B cell (primary cell): ENCODE data around the gene ZPLD1. TPM values are rescaled to one million over a fixed set of nuclear protein-coding genes. Genes with fewer than 3 reads are reported as not detected.

ENCODE experiments used
- ATAC-seq: fragments of 200-7000 bp; cut with Tn5 transposase; one replicate; pipeline ENCODE4 v1.10.0; 2021; ENCODE audit warnings: low read depth, mild to moderate bottlenecking, moderate number of reproducible peaks, moderate library complexity
- CTCF ChIA-PET: fragments of 350-600 bp; sonication (Branson Sonifier 250); formaldehyde crosslinking; loops from one replicate; lab custom pipeline; 2021; ENCODE audit warnings: antibody characterized with exemption, inconsistent platforms; lab: Charles Lee
- POLR2A ChIA-PET: fragments of 350-600 bp; sonication (Branson Sonifier 250); formaldehyde crosslinking; loops from one replicate; lab custom pipeline; 2021; ENCODE audit warnings: antibody characterized with exemption; lab: Charles Lee
- DNase-seq: peaks from one replicate; pipeline ENCODE4 v3.0.0; 2013
- H2AFZ ChIP-seq: 2 replicates; pipeline ENCODE4 v1.6.1; 2012; ENCODE audit warnings: mild to moderate bottlenecking, low read depth, low read length; ENCODE audit not compliant: insufficient read depth, poor library complexity, severe bottlenecking
- H3K27ac ChIP-seq, 2 donors: 1 replicate in 1 of 2; 2 replicates in 1 of 2; pipeline ENCODE4 v1.5.1; 2012 to 2013; ENCODE audit warnings: low read length in 2 of 2, mild to moderate bottlenecking in 2 of 2, moderate library complexity in 1 of 2
- H3K27me3 ChIP-seq, 4 experiments: fragments of 200-600 bp in 1 of 4; sonication (generic) in 1 of 4; replicated peaks in 1 of 4; 1 replicate in 2 of 4; 2 replicates in 2 of 4; pipeline versions ENCODE4 v1.6.1 to v1.7.0; 2013 to 2016; ENCODE audit warnings: low read length in 3 of 4, mild to moderate bottlenecking in 2 of 4, mixed read lengths in 1 of 4, moderate library complexity in 1 of 4; ENCODE audit not compliant: insufficient read depth in 4 of 4, control insufficient read depth in 3 of 4; ENCODE audit errors: control extremely low read depth in 1 of 4
- H3K36me3 ChIP-seq, 2 experiments: replicated peaks in 1 of 2; 1 replicate in 1 of 2; 2 replicates in 1 of 2; pipeline versions ENCODE4 v1.6.1 to v1.7.1; 2013; ENCODE audit warnings: low read length in 1 of 2; ENCODE audit not compliant: insufficient read depth in 2 of 2, control insufficient read depth in 1 of 2; ENCODE audit errors: control extremely low read depth in 1 of 2, extremely low read depth in 1 of 2
- H3K4me1 ChIP-seq, 2 donors: fragments of 200-600 bp in 1 of 2; sonication (generic) in 1 of 2; 1 replicate in 1 of 2; 2 replicates in 1 of 2; pipeline versions ENCODE4 v1.5.1 to v1.6.1; 2013 to 2017; ENCODE audit warnings: low read length in 2 of 2; ENCODE audit not compliant: control insufficient read depth in 2 of 2, insufficient read depth in 2 of 2
- H3K4me2 ChIP-seq: replicated peaks from 2 replicates; pipeline ENCODE3; 2012; ENCODE audit warnings: mild to moderate bottlenecking, low read depth, low read length; ENCODE audit not compliant: poor library complexity, severe bottlenecking
- H3K4me3 ChIP-seq, 5 experiments: fragments of 200-600 bp in 1 of 5; sonication (generic) in 1 of 5; 1 replicate in 3 of 5; 2 replicates in 2 of 5; pipeline versions ENCODE4 v1.5.1 to v1.7.0; 2011 to 2016; ENCODE audit warnings: low read length in 4 of 5, mild to moderate bottlenecking in 4 of 5, low read depth in 2 of 5, control low read depth in 1 of 5, moderate library complexity in 1 of 5; ENCODE audit not compliant: insufficient read depth in 1 of 5; ENCODE audit errors: control extremely low read depth in 1 of 5, extremely low read depth in 1 of 5
- H3K79me2 ChIP-seq: fragments of 200-600 bp; sonication (generic); one replicate; pipeline ENCODE4 v1.6.0; 2016; ENCODE audit warnings: low read length; ENCODE audit not compliant: control insufficient read depth, insufficient read depth
- H3K9ac ChIP-seq: fragments of 200-600 bp; sonication (generic); 2 replicates; pipeline ENCODE4 v1.6.1; 2017; ENCODE audit warnings: mild to moderate bottlenecking, low read length, moderate library complexity
- H3K9me3 ChIP-seq, 3 donors: one replicate each; pipeline versions ENCODE4 v1.6.1 to v1.7.1; 2013; ENCODE audit warnings: low read length in 2 of 3; ENCODE audit not compliant: control insufficient read depth in 2 of 3, insufficient read depth in 1 of 3; ENCODE audit errors: control extremely low read depth in 1 of 3
- H4K20me1 ChIP-seq: 2 replicates; pipeline ENCODE4 v1.6.0; 2012; ENCODE audit warnings: mild to moderate bottlenecking, low read length; ENCODE audit not compliant: insufficient read depth, control insufficient read depth, poor library complexity, severe bottlenecking
- H3K27ac Mint-ChIP-seq: one replicate; pipeline ENCODE4 v1.8.0; 2021; ENCODE audit warnings: mixed read lengths
- H3K27me3 Mint-ChIP-seq: one replicate; pipeline ENCODE4 v1.8.0; 2021; ENCODE audit warnings: mixed read lengths
- H3K4me1 Mint-ChIP-seq: one replicate; pipeline ENCODE4 v1.8.0; 2021; ENCODE audit warnings: mixed read lengths
- H3K4me3 Mint-ChIP-seq: one replicate; pipeline ENCODE4 v1.8.0; 2021; ENCODE audit warnings: mixed read lengths
- H3K9me3 Mint-ChIP-seq: one replicate; pipeline ENCODE4 v1.8.0; 2022; ENCODE audit warnings: mixed read lengths; ENCODE audit not compliant: insufficient read depth
- EZH2 ChIP-seq: IDR thresholded peaks from 2 replicates; pipeline ENCODE4 v1.6.1; 2012; ENCODE audit warnings: borderline replicate concordance, low read depth, mild to moderate bottlenecking, moderate library complexity, low read length; ENCODE audit not compliant: insufficient read depth, poor library complexity, severe bottlenecking
- WGBS: methylation state at CpG from one replicate; pipeline ENCODE4 v1.1.5; 2013; ENCODE audit warnings: missing lambda C conversion rate; ENCODE audit not compliant: insufficient coverage; 5-methylcytosine and 5-hydroxymethylcytosine counted together
- intact Hi-C: fragments of 100-400 bp; cut with micrococcal nuclease; formaldehyde crosslinking; loops from one replicate; pipeline ENCODE4 v1.10.0; 2022
- polyA plus RNA-seq: library from polyadenylated mRNA; depleted of rRNA; stranded (reverse); fragments of >200 nt; gene quantifications from 2 replicates; pipeline ENCODE4 v1.2.3, GENCODE V29; 2012
- total RNA-seq, 2 donors: library from RNA; stranded (reverse); fragments of 120-200 nt in 1 of 2; gene quantifications; 1 replicate in 1 of 2; 2 replicates in 1 of 2; pipeline versions ENCODE4 v1.2.3 to v1.2.4, GENCODE V29; 2013 to 2022
- TF ChIP-seq, protein P1 (sequence below): fragments of 200-600 bp; IDR thresholded peaks from one replicate; pipeline ENCODE4 v1.8.0; 2022; ENCODE audit warnings: antibody characterized with exemption, mild to moderate bottlenecking

The ZPLD1 gene
- total and polyA plus RNA-seq, 2 donors (not counting 1 experiment from before 2014, with no cell fraction given): not detected

DNA sequence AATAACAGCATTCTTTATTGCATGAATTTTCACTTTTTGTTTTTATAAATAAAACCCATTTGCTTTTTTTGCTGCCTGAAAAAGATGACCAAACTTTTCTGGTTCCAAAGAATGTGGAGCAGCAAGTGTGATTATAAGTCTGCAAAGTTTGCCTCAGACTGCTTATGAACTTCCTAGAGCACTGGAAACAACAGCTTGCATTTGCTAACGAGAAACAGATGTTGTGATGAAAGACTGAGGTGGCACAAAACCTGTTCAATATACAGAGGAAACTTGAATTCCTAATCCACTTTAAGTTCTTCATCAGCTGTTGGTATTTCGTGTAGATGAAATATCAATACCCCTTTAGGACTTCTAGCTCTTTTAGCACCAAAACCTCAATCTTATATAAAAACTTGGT is 9.3 kb downstream of the ZPLD1 start:
- H3K4me2 ChIP-seq: no peak overlapping the region
- H3K4me1 Mint-ChIP-seq: no peaks in the 10 kb centered on the region
- DNase-seq: no peak
- H4K20me1 ChIP-seq: no peaks in the 10 kb centered on the region
- ChIA-PET POLR2A (no interaction called here), CTCF (no interaction called here)
- H3K27me3 ChIP-seq: peaks cover 0 to 3% (median 0%) of the 10 kb centered on the region in 4 experiments
- TF ChIP-seq EZH2: no peak
- TF ChIP-seq, protein P1, sequence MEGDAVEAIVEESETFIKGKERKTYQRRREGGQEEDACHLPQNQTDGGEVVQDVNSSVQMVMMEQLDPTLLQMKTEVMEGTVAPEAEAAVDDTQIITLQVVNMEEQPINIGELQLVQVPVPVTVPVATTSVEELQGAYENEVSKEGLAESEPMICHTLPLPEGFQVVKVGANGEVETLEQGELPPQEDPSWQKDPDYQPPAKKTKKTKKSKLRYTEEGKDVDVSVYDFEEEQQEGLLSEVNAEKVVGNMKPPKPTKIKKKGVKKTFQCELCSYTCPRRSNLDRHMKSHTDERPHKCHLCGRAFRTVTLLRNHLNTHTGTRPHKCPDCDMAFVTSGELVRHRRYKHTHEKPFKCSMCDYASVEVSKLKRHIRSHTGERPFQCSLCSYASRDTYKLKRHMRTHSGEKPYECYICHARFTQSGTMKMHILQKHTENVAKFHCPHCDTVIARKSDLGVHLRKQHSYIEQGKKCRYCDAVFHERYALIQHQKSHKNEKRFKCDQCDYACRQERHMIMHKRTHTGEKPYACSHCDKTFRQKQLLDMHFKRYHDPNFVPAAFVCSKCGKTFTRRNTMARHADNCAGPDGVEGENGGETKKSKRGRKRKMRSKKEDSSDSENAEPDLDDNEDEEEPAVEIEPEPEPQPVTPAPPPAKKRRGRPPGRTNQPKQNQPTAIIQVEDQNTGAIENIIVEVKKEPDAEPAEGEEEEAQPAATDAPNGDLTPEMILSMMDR: no peak
- H3K4me1 ChIP-seq: no peaks in the 10 kb centered on the region
- no peaks in the 10 kb centered on the region for H3K79me2 ChIP-seq
- intact Hi-C loops: no loop called here
- no CpG with 5 or more reads among the region's 2 CpGs for WGBS
- H3K4me3 Mint-ChIP-seq: no peak overlapping the region
- H3K27me3 Mint-ChIP-seq: peaks cover 7% of the 10 kb centered on the region
- H2AFZ ChIP-seq: no peak overlapping the region
- no peaks in the 10 kb centered on the region for H3K9me3 Mint-ChIP-seq
- H3K9me3 ChIP-seq: no peaks in the 10 kb centered on the region
- ATAC-seq: no peak
- H3K4me3 ChIP-seq: no peak overlapping the region
- H3K9ac ChIP-seq: no peak overlapping the region
- H3K27ac Mint-ChIP-seq: no peak overlapping the region
- H3K36me3 ChIP-seq: no peaks in the 10 kb centered on the region
- H3K27ac ChIP-seq: no peak overlapping the region

DNA sequence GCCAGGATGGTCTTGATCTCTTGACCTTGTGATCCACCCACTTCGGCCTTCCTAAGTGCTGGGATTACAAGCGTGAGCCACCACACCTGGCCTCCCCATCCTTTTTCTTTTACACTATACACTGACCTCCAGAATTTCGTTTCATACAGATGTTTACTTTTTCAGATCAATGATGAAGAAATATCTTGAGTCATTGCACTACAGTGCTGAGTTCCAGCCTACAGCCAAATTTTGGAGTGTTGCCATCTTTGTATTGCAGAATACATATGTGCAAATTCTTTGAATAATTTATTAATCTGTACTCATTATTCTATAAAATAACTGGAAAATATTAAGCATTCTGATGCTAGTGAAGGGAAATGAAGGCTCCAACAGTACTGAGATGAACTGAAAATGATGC is 12.5 kb downstream of the ZPLD1 start:
- TF ChIP-seq, protein P1: no peak
- no peak for TF ChIP-seq EZH2
- ATAC-seq (no peak), DNase-seq (no peak)
- Histone ChIP-seq H3K27ac (no peak overlapping the region), H3K9ac (no peak overlapping the region), H3K27me3 (peaks cover 0 to 3% (median 0%) of the 10 kb centered on the region in 4 experiments), H3K4me2 (no peak overlapping the region), H3K4me3 (no peak overlapping the region), H2AFZ (no peak overlapping the region), H3K36me3 (no peaks in the 10 kb centered on the region), H4K20me1 (no peaks in the 10 kb centered on the region), H3K9me3 (no peaks in the 10 kb centered on the region), H3K4me1 (no peaks in the 10 kb centered on the region), H3K79me2 (no peaks in the 10 kb centered on the region)
- Mint-ChIP-seq H3K9me3 (no peaks in the 10 kb centered on the region), H3K4me3 (no peak overlapping the region), H3K4me1 (no peaks in the 10 kb centered on the region), H3K27ac (no peak overlapping the region), H3K27me3 (peaks cover 8% of the 10 kb centered on the region)
- intact Hi-C loops: no loop called here
- WGBS: 100% methylated on average over 2 of the region's 3 CpGs
- ChIA-PET CTCF (no interaction called here), POLR2A (no interaction called here)
